HG02885 (cell line): ENCODE data around the gene EMILIN1.

ENCODE experiments used
- ATAC-seq: cut with Tn5 transposase; IDR thresholded peaks from one replicate; pipeline ENCODE4 v1.9.1; 2021; ENCODE audit warnings: mild to moderate bottlenecking; ENCODE audit not compliant: unreplicated experiment, poor library complexity

The EMILIN1 gene

GRCh38 chr2:27078267-27079194 lies at the start of gene EMILIN1:
Gene EMILIN1 (plus strand): TSS chr2:27078615. CDS start chr2:27079066, 451 bp downstream.
- no peak for ATAC-seq

GRCh38 chr2:27029051-27029450 lies 49.4 kb upstream of the EMILIN1 start:
- ATAC-seq = no peak

GRCh38 chr2:27032495-27033252 lies 45.7 kb upstream of the EMILIN1 start, which contains the start of gene TMEM214:
Gene TMEM214 (plus strand): TSS chr2:27032965. CDS start chr2:27033016, 51 bp downstream.
- peak; percentile 95 for ATAC-seq

- no peak for ATAC-seq
Observed at GRCh38 chr2:27033253-27033852, 45.1 kb upstream of the EMILIN1 start.

GRCh38 chr2:27038012-27038411 lies 40.4 kb upstream of the EMILIN1 start:
- no peak for ATAC-seq

GRCh38 chr2:27038631-27039339 lies 39.6 kb upstream of the EMILIN1 start:
- no peak for ATAC-seq

GRCh38 chr2:27039426-27039825 lies 39.0 kb upstream of the EMILIN1 start:
- ATAC-seq = no peak

- no peak for ATAC-seq
Observed at GRCh38 chr2:27039871-27040270, 38.5 kb upstream of the EMILIN1 start.

- ATAC-seq = no peak
Observed at GRCh38 chr2:27040282-27040681, 38.1 kb upstream of the EMILIN1 start.

- ATAC-seq = peak; percentile 39
Observed at GRCh38 chr2:27041752-27042151, 36.7 kb upstream of the EMILIN1 start.

GRCh38 chr2:27042159-27042661 lies 36.2 kb upstream of the EMILIN1 start:
- ATAC-seq = peak; percentile 81

- no peak for ATAC-seq
Observed at GRCh38 chr2:27042985-27043634, 35.3 kb upstream of the EMILIN1 start.

GRCh38 chr2:27049422-27050280 lies 28.8 kb upstream of the EMILIN1 start:
- ATAC-seq = peak; percentile 41

GRCh38 chr2:27050281-27050995 lies 28.0 kb upstream of the EMILIN1 start:
- ATAC-seq = peak; percentile 54

GRCh38 chr2:27050996-27051901 lies 27.2 kb upstream of the EMILIN1 start, which contains the start of gene AGBL5:
Gene AGBL5 (plus strand): TSS chr2:27051668. CDS start chr2:27052959, 1,291 bp downstream.
- peak; percentile 70 for ATAC-seq

GRCh38 chr2:27051902-27052645 lies 26.3 kb upstream of the EMILIN1 start:
- ATAC-seq = no peak
